Panc1 (cell line): ENCODE results near the gene IP6K2.

ENCODE experiments used
- CTCF ChIP-seq: fragments of 450-650 bp; IDR thresholded peaks from 2 replicates; pipeline ENCODE4 v1.5.1; 2017; ENCODE audit warnings: mild to moderate bottlenecking
- POLR2AphosphoS5 ChIP-seq: IDR thresholded peaks from 2 replicates; pipeline ENCODE4 v1.6.1; 2012; ENCODE audit warnings: mild to moderate bottlenecking, low read depth, low read length, moderate library complexity
- REST ChIP-seq, 2 experiments: IDR thresholded peaks; 2 replicates each; pipeline ENCODE4 v1.6.1; 2011 to 2012; ENCODE audit warnings: low read depth in 2 of 2, control low read depth in 1 of 2, low read length in 1 of 2, mild to moderate bottlenecking in 1 of 2, moderate library complexity in 1 of 2; ENCODE audit not compliant: insufficient read depth in 1 of 2
- SIN3A ChIP-seq: IDR thresholded peaks from 2 replicates; pipeline ENCODE4 v1.6.1; 2012; ENCODE audit warnings: low read depth, mild to moderate bottlenecking, low read length, moderate library complexity, borderline replicate concordance; ENCODE audit not compliant: insufficient read depth

- TF ChIP-seq POLR2AphosphoS5 (no peak), CTCF (no peak), SIN3A (no peak), REST (IDR thresholded peaks at IDR 0.05; ENCODE audit: insufficient read depth in 1 of 2, low read depth in 2 of 2, low read length in 1 of 2) (no peak)
Observed at GRCh38 chr3:48641396-48641795, 75.6 kb downstream of the IP6K2 start.
